HG03521 (cell line): ENCODE data around the gene HDAC11.
"Not testable (repeated sequence)": the region's sequence is repeated elsewhere in the genome, so short reads cannot be mapped to it uniquely, and the experiment has no call there.

Experiments
- ATAC-seq: cut with Tn5 transposase; IDR thresholded peaks from one replicate; pipeline ENCODE4 v1.9.1; 2021; ENCODE audit warnings: mild to moderate bottlenecking, moderate library complexity; ENCODE audit not compliant: unreplicated experiment

The HDAC11 gene

DNA sequence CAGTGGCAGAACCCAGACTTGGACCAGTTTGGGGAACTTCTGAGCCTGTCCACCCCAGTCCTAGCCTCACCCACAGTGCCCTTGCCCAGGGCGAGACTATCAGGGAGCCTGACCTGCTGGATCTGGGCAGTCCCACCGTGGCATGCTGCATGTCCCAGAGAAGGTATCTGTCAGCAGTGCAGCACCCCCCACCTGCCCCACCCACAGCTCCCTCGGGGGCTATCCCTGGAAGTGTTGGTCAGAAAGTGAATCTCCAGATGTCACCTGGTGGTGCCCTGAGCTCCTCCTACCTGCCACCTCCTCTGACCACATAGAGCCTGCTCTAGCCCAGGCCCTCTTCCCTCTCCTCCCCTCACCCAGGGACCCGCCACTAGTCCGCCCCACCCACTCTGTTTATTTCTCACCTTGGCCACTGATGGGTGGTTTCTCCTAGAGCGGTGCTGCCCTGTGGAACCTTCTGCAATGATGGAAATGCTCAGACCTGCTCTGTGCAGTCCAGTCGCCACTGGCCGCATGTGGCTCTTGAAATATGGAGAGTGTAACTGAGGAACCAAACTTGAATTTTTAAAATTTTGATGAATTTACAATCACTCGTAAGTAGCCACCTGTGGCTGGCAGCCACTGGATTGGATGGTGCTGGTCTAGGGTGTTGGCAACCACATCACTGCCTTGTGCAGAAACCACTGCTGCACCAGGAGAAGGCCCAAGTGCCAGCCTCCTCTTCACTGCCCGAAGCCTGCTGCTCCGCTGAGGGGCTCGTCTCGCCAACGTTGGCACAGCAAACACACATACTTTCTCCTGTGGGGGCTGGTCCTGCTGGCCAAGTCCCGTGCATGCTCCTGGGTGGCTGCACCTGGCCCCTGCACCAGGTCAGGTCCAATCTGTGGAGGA is 13.1 kb downstream of the HDAC11 start:
- ATAC-seq = no peak

DNA sequence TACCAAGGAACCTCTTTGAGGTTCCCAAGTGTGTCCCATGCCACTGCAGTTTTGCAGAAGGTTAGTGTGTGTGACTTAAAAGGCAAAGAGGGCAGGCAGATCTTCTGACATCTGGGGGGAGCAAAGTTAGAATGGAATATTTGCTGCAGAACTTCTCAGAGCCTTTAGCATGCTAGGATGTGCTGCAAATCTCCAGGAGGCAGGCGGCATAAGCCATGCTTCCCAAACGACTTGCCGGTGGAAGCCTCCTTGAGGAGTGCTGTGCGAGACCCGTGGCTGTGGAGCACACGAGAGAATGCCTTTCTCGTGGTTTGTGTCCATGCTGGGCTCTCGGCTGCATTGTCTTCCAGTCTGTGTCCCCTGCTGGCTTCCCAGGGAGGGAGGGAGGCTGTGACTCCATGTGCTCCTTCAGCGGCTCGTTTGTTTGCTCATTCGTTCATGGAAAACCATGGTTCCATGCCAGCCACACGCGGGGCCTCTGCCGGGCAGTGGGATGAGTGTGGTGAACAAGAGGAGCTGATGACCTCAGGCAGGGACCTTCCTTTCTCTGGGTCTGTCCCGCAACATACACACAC is 13.8 kb downstream of the HDAC11 start:
- no peak for ATAC-seq

DNA sequence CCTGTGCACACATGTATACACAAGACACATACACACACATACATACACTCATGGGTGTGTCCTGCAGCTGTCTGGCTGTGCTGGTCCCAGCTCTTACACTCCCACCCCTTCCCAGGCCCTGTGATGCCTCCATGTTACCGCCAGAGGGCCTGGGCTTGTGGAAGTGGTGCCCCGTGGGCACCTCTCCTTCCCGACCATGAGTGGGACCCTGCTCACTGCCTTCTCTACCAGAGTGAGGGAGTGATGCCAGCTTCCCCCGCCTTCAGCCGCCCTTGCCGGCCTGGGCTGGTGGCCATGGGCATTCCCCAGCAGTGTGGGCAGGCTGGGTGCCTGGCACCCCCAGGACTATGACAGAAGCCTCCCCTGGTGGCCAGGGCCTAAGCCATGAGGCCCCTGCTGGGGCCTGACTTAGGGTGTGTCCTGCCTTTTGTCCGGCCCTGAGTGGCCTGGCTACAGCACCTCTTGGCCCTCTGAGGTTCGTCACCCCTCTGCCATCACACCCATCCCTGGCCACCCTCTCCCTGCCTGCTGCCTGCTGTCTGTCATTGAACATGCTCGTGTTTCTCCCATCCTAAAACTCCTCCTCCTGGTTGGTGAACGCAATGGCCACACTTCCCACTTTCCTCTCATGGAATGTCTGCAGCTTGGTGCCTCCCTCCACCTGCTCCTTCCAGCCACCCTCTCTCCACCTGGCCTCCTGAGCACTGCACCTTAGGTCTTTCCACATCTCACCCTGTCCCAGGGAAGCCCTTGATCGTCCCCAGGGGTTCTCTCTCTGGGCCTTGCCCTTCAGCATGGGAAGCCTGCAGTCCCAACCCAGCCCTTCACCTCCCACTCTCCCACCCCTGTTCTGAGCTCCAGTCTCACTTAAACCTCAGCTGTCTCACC is 14.6 kb downstream of the HDAC11 start:
- ATAC-seq = no peak

DNA sequence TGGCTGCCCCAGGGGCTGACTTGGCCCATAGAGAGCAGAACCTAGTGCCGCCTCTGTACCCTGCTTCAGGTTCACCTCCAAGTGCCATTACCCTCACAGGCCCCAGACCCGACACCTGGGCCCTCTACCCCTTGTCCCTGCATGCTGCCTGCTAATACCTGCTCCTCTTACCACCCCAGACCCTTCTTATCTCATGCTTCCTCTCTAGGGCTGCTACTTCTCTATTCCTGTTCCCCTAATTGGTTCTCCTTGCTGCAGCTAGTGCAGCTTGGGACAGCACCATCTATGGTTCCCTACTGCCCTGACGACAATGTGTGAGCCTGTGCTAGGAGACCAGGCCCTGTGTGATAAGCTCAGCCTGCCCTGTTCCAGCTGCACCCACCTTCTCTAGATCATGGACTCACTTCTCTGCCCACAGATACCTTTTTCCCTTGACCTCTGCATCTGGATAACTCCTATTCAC is 15.3 kb downstream of the HDAC11 start:
- no peak for ATAC-seq

DNA sequence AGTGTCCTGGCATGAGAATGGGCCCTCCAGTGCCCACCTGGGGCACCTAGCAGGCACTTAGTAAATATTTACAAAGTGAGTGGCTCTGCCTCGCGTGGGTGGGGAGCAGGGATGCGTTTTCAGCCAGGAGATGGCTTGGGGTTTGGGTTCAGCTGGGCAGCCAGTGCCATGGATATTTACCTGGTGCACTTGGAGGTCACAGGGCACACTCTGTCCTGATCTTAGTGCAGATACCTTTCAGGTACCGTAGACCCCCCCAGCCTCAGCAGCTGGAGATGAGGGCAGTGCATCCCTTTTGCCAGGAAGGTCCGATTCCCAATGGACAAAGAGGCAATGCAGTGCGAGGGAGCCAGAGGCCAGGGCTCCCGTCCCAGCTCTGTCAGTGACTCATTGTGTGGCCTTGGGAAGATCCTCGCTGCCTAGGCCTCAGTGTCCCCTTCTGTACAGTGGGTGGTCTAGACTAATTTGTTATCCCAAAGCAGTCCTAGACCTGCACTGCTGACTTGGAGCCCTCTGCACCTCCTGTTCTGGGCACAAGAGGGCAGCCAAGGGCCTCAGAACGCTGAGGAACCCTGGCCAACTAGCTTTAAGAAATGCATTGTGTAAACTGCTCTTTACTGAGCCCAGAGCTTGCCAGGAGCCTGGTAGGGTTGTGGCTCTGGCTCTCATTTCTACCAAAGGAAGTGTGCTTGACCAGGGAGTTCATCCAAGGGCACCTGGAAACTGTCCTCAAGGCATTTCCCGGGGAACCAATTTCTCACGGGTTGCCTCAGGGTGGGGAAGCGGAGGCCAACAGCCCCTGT is 16.0 kb downstream of the HDAC11 start:
- ATAC-seq = peak; percentile 64

DNA sequence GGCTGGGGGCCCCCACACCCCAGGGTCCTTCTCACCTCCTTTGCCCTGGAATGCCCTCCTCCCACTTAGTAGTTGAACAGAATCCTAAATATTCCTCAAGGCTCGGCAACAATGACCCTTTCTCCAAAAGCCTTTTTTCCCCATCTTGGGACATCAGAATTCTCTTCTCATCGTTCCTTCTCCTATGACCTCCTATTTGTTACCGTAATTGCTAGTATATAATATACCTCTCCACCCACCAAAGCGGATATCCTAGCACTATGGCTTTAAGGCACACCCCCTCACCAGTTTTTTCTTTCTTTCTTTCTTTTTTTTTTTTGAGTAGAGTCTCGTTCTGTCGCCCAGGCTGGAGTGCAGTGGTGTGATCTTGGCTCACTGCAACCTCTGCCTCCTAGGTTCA is 16.8 kb downstream of the HDAC11 start:
- no peak for ATAC-seq

DNA sequence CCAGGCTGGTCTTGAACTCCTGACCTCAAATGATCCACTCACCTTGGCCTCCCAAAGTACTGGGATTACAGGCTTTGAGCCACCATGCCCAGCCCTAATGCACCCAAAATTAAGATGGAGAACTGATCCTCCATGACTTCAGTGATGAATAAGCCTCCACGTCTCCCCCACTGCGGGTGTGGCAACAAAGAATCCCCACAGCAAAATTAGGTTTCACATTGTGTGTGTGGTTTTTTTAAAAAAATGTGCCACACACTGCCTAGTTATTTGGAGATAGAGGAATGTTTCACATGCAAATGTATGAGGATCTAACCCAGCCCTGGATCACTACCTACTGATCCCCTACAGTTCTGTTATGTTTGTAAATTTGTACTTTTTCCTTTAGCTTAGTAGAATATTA is 17.3 kb downstream of the HDAC11 start:
- no peak for ATAC-seq

DNA sequence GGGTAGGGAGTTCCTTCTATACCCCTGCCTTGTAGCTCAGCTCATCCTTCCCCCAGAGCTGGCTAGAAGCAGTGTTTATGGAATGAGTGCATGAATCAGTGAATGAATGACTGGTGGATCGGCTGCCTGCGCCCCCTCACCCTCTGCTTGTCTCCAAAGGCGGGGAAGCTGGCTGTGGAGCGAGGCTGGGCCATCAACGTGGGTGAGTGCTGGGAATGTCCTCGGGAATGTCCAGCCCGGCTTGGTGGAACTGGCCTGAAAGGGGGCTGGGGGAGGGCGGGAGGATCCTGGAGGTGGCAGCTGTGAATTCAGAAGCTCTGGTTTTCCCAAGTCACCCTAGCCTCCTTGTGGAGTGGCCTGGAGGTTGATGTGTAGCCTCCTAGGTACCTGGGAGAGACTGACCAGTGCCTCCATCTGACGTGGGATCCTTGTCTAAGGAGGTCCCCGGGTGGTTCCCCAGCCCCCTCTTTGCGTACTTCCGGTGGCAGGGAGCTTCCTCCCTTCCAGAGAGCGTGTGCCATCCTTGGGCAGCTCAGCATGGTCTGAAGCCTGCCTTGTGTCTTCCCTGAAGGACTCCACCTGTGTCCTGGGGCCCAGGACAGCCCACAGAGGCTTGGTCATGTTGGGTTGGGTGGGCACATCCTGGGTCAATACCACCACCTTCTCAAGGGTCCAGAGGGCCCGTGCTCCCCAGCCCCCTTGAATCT is 18.4 kb downstream of the HDAC11 start:
- no peak for ATAC-seq

DNA sequence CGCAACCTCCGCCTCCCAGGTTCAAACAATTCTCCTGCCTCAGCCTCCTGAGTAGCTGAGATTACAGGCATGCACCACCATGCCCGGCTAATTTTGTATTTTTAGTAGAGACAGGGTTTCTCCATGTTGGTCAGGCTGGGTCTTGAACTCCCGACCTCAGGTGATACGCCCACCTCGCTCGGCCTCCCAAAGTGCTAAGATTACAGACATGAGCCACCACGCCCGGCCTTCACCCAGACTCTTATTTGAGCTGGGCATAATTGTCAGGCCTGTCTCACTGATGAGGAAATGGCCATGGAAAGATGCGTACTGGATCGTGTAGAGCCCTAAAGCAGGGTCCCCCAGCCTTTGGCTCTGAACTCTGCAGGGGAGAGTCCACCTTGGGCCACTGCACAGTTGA is 19.1 kb downstream of the HDAC11 start:
- not testable (repeated sequence) for ATAC-seq

DNA sequence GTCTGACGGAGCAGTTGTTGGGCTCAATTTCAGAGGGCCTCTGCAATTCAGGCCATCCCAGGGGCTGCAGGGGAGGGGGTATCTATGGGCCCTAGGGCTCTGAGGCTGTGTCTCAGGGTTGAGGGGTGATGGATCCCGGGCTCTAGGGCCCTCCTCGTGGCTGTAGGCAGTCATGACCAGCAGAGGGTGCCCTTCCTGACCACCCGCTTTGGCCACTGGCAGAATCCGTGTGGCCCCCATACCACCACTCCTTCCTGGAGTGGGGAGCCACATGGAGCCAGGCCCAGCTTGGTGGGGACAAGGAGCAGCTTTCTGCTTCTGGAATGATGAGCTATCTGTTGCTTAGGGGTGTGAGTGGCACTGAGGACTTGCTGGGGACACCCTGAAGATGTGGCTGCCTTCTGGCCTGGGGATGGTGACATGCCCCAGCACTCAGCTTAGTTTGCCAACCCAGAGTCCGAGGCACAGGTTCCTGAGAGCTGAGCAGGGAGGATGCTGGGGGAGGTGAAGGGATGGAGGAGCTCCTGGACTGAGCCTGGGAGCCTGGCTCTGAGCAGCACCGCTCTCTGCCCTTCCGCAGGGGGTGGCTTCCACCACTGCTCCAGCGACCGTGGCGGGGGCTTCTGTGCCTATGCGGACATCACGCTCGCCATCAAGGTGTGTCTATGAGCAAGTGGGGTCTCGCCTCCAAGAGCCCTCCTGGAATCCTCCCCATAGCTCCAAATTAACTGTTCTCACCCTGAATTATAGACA is 20.2 kb downstream of the HDAC11 start:
- ATAC-seq = no peak

DNA sequence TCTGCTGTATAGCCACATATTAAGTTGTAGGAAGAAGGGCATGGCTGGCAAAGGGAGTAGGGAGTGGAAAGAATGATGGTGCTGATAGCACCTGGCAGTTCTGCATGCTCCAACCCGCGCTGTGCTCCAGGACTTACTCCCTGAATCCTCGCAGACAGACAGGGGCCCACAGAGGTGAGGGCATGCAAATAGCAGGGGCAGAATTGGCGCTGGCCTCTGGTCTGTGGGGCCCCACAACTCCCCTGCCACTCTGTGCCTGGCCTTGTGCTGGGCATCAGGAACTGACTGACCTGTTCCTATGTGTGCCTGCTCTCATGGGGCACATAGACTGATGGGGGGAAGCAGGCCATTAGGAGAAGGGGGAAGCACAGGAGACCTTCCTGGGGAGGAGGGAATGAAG is 20.9 kb downstream of the HDAC11 start:
- ATAC-seq = no peak

DNA sequence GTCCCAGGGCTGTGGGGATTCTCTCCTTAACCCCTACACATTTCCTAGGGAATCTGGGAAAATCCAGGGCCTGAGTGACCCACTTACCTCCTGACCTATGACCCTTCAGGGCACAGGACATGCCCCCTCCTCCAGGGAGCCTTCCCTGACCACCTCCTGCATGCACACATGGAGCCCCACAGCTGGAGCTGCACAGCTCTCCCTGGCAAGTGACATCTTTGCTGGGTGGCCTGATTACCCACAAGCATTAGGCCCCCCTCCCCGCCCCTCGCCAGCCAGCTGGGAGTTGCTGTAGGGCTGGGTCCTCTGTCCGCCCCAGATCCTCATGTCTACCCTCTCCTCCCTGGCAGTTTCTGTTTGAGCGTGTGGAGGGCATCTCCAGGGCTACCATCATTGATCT is 21.4 kb downstream of the HDAC11 start:
- ATAC-seq = no peak

DNA sequence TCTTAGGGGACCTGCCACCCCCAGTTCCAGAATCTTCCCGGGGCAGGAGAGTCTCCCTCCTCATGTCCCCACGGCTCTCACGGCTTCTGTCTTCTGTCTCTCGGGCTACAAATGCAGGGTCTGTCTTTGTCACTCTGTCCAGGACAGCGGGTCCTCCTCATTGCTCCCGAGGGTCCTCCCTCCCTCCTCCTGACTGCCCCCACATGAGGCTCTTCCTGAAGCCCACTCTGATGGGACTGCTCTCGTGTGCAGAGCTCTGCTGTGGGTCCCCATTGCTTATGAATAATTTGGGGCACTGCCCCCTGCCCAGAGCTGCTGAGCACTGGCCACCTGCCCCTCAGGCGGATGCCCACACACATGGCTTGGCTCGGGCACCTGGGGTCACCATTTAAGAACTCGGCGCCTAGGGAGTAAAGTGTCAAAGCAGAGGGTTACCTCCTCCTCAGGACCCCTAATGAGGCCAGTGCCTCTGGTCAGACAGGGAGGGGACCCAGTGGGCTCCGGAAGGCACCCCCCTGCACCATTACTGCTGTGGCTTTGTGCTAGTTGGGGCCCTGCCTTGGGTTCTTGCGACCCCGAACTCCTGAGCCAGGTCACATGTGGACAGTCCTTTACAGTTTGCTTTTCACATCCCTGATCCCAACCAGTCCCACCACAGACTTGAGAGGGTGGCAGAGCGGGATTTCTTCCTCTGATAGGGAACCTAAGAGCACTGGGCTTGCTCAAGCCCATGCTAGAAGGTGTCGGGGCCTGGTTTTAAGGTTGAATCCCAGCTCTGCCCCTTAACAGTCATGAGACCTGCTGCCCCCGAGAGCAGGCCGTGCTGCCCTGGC is 22.1 kb downstream of the HDAC11 start:
- ATAC-seq = no peak

DNA sequence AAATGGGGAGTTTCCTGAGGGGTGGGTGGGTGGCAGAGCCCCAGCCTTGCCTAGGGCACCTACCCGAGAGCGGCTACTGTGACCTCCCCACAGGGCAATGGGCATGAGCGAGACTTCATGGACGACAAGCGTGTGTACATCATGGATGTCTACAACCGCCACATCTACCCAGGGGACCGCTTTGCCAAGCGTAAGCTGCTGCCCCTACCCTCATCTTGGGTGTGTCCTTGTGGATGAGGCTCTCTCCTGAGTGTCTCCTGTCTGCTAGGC is 22.6 kb downstream of the HDAC11 start:
- no peak for ATAC-seq

DNA sequence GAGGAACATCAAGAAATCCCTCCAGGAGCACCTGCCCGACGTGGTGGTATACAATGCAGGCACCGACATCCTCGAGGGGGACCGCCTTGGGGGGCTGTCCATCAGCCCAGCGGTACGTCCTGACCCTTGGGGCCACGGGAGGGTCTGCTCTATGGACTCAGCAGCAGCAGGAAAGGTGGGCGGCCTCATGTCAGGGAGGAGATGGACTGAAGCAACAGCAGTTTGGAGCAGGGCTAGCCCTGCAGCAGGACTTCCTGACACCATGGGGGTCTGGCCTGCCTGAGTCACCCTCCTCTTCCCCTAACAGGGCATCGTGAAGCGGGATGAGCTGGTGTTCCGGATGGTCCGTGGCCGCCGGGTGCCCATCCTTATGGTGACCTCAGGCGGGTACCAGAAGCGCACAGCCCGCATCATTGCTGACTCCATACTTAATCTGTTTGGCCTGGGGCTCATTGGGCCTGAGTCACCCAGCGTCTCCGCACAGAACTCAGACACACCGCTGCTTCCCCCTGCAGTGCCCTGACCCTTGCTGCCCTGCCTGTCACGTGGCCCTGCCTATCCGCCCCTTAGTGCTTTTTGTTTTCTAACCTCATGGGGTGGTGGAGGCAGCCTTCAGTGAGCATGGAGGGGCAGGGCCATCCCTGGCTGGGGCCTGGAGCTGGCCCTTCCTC is 24.2 kb downstream of the HDAC11 start:
- ATAC-seq = no peak

DNA sequence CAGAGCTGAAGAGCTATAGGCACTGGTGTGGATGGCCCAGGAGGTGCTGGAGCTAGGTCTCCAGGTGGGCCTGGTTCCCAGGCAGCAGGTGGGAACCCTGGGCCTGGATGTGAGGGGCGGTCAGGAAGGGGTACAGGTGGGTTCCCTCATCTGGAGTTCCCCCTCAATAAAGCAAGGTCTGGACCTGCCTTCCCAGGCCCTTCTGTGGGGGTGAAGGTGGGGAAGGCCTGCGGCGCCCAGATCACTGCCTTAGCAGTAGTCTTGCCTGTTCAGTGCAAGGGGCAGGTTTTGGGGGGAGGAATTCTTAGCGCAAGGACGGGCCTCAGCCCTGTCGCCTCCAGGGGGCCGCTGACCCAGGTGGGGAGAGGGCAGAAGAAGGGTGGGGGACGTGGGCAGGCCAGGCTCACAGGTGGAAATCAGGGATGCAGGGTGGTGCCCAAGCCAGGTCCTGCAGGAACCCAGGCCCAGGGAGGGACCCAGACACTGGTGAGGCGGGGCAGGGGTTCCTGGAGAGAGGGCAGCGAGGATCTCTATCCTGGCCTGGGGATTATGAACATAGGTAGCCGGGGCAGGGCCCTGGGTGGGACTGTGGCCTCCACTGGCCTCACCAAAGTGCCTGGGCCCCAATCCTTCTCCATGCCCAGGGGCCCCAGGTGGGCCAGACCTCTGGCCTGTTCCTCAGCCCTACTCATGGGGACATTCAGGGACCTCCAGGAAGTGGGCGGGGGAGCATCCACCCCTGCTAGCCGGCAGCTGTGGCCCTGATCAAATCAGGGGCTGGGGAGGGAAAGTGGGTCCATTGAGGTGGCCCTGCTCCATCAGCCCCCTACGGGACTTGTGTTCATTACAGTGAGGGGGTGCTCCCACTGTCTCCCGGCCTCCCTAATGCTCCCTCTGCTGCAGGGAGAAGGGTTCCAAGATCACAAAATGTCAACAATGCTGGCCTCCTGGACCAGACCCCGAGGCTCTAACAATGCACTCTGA is 25.3 kb downstream of the HDAC11 start:
- no peak for ATAC-seq

DNA sequence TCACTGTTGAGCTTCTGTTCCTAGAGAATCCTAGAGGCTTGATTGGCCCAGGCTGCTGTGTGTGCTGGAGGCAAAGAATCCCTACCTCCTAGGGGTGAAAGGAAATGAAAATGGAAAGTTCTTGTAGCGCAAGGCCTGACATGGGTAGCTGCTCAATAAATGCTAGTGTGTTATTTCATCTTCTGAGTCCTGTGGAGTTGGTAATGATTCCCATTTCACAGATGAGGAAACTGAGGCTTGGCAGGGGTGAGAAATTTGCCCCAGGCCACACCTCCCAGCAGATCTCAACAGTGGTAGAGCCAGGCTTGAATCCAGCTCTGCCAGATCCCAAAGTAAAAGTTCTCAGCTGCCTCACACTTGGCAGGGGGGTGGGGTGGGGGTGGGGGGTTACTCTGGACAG is 26.1 kb downstream of the HDAC11 start:
- no peak for ATAC-seq
